Prostate gland (tissue), 2 donors: ENCODE results near the gene NSD2. TPM values are rescaled to one million over a fixed set of nuclear protein-coding genes. Genes with fewer than 3 reads are reported as not detected.

Source experiments
- DNase-seq: peaks from one replicate; pipeline ENCODE4 v3.0.0-alpha.2; 2019; ENCODE audit warnings: low spot score
- H3K27ac ChIP-seq, 2 donors: fragments of 200-600 bp; sonication (generic); 2 replicates each; pipeline ENCODE4 v1.5.1; 2017 to 2019
- H3K27me3 ChIP-seq: fragments of 200-600 bp; sonication (generic); replicated peaks from 2 replicates; pipeline ENCODE4 v1.5.1; 2019; ENCODE audit not compliant: insufficient read depth
- H3K36me3 ChIP-seq, 2 donors: fragments of 200-600 bp; sonication (generic); 1 replicate in 1 of 2; 2 replicates in 1 of 2; pipeline versions ENCODE4 v1.5.1 to v1.8.1; 2017 to 2019
- H3K4me1 ChIP-seq: fragments of 200-600 bp; sonication (generic); replicated peaks from 2 replicates; pipeline ENCODE4 v1.5.1; 2019
- H3K4me3 ChIP-seq, 2 donors: fragments of 200-600 bp; sonication (generic); 2 replicates each; pipeline ENCODE4 v1.5.1; 2017 to 2019
- H3K9me3 ChIP-seq: fragments of 200-600 bp; sonication (generic); 2 replicates; pipeline ENCODE4 v1.5.1; 2017
- CTCF ChIP-seq, 4 experiments: fragments of 200-600 bp in 2 of 4; fragments of 450-650 bp in 2 of 4; sonication (generic) in 2 of 4; IDR thresholded peaks; 1 replicate in 3 of 4; 2 replicates in 1 of 4; pipeline ENCODE4 v1.5.1; 2016 to 2019; ENCODE audit warnings: antibody characterized with exemption in 4 of 4, mild to moderate bottlenecking in 2 of 4, moderate library complexity in 2 of 4
- POLR2A ChIP-seq: fragments of 450-650 bp; IDR thresholded peaks from one replicate; pipeline ENCODE4 v1.6.1; 2016; ENCODE audit warnings: antibody characterized with exemption, mild to moderate bottlenecking
- POLR2AphosphoS5 ChIP-seq: sonication (generic); formaldehyde crosslinking; IDR thresholded peaks from one replicate; pipeline ENCODE4 v1.6.1; 2017; ENCODE audit warnings: antibody characterized with exemption
- WGBS: methylation state at CpG from one replicate; pipeline ENCODE4 v1.1.5; 2018; 5-methylcytosine and 5-hydroxymethylcytosine counted together
- intact Hi-C: fragments of 100-400 bp; cut with DNase I; formaldehyde crosslinking; loops from one replicate; pipeline ENCODE4 v1.14.2; 2022
- total RNA-seq, 2 donors: library from RNA; depleted of rRNA; stranded (reverse); fragments of >200 nt; gene quantifications; one replicate each; pipeline ENCODE4 v1.1.0, GENCODE V29; 2016

The NSD2 gene
- total RNA-seq, 2 donors from 2014 or later, result 18.0 to 75.0 TPM

GRCh38 chr4:1969928-1970723 is 98.9 kb downstream of the NSD2 start:
- DNase-seq, result no peak
- Histone ChIP-seq H3K9me3 (no peaks in the 10 kb centered on the region), H3K27ac (no peak overlapping the region), H3K4me1 (no peaks in the 10 kb centered on the region), H3K27me3 (no peaks in the 10 kb centered on the region), H3K36me3 (no peaks in the 10 kb centered on the region), H3K4me3 (no peak overlapping the region)
- no peak for TF ChIP-seq POLR2AphosphoS5
- TF ChIP-seq POLR2A, result no peak
- TF ChIP-seq CTCF (IDR thresholded peaks at IDR 0.05), result no peak
- WGBS, result 86% methylated on average over 17 of the region's 17 CpGs
- intact Hi-C loops, result no loop called here

- DNase-seq, result no peak
- Histone ChIP-seq H3K9me3 (no peaks in the 10 kb centered on the region), H3K4me3 (no peak overlapping the region), H3K4me1 (no peaks in the 10 kb centered on the region), H3K36me3 (no peaks in the 10 kb centered on the region), H3K27ac (no peak overlapping the region), H3K27me3 (no peaks in the 10 kb centered on the region)
- 85% methylated on average over 6 of the region's 6 CpGs for WGBS
- no peak for TF ChIP-seq CTCF (IDR thresholded peaks at IDR 0.05)
- no peak for TF ChIP-seq POLR2AphosphoS5
- no peak for TF ChIP-seq POLR2A
- intact Hi-C loops, result no loop called here
Observed at GRCh38 chr4:1970926-1971325, 99.7 kb downstream of the NSD2 start.

- H3K36me3 ChIP-seq, result no peaks in the 10 kb centered on the region
- no peaks in the 10 kb centered on the region for H3K9me3 ChIP-seq
- no peaks in the 10 kb centered on the region for H3K27me3 ChIP-seq
- 91% methylated on average over 16 of the region's 16 CpGs for WGBS
- H3K4me1 ChIP-seq, result no peaks in the 10 kb centered on the region
- TF ChIP-seq POLR2A (no peak), POLR2AphosphoS5 (no peak), CTCF (IDR thresholded peaks at IDR 0.05) (no peak)
- no peak overlapping the region for H3K4me3 ChIP-seq
- intact Hi-C loops, result no loop called here
- DNase-seq, result no peak
- no peak overlapping the region for H3K27ac ChIP-seq
Observed at GRCh38 chr4:1971456-1972200, 100.4 kb downstream of the NSD2 start.

GRCh38 chr4:1972414-1972813 is 101.2 kb downstream of the NSD2 start:
- intact Hi-C loops, result no loop called here
- no peak for DNase-seq
- Histone ChIP-seq H3K27me3 (no peaks in the 10 kb centered on the region), H3K4me3 (no peak overlapping the region), H3K4me1 (no peaks in the 10 kb centered on the region), H3K9me3 (no peaks in the 10 kb centered on the region), H3K27ac (no peak overlapping the region), H3K36me3 (no peaks in the 10 kb centered on the region)
- WGBS, result 95% methylated on average over 10 of the region's 10 CpGs
- TF ChIP-seq POLR2A (no peak), POLR2AphosphoS5 (no peak), CTCF (IDR thresholded peaks at IDR 0.05) (no peak)
